Measurements from ENCODE around the gene MAP4. TPM values are rescaled to one million over a fixed set of nuclear protein-coding genes. Genes with fewer than 3 reads are reported as not detected.

MAP4 gene
- polyA plus RNA-seq, 3 donors = 6.2 to 24.1 (median 18.4) TPM

GRCh38 chr3:47851888-47852603, 164.2 kb downstream of the MAP4 start:
- no peak overlapping the region for H3K9ac ChIP-seq (ENCODE audit: insufficient read depth, low read length, poor library complexity, severe bottlenecking)
- H3K4me3 Mint-ChIP-seq = no peak overlapping the region

More at GRCh38 chr3:47851888-47852603, 164.2 kb downstream of the MAP4 start:
- intact Hi-C loops (cut with micrococcal nuclease) = no loop called here
- Mint-ChIP-seq H3K36me3 (peaks cover 71 to 96% of the 10 kb centered on the region in 2 donors), H3K9me3 (no peaks in the 10 kb centered on the region), H3K4me1 (peaks cover 3% of the 10 kb centered on the region), H3K27me3 (ENCODE audit: low read depth in 3 of 3) (no peaks in the 10 kb centered on the region), H3K27ac (peak overlapping the region in 1 of 7 donors; percentile 53)
- Histone ChIP-seq H2AFZ (ENCODE audit: insufficient read depth, low read depth, low read length, poor library complexity, severe bottlenecking) (no peak overlapping the region), H3K36me3 (replicated peaks in 1 of 2; ENCODE audit: control insufficient read depth in 1 of 2, insufficient read depth in 2 of 2, low read length in 2 of 2) (peaks cover 73 to 97% of the 10 kb centered on the region in 2 donors), H3K79me2 (ENCODE audit: insufficient read depth, low read length) (no peaks in the 10 kb centered on the region), H3K4me3 (replicated peaks in 1 of 3; ENCODE audit: low read depth in 2 of 3, low read length in 3 of 3) (no peak overlapping the region), H4K20me1 (ENCODE audit: insufficient read depth, low read length) (peaks cover 4% of the 10 kb centered on the region), H3K4me1 (ENCODE audit: control insufficient read depth in 1 of 2, insufficient read depth in 2 of 2, low read length in 2 of 2) (no peaks in the 10 kb centered on the region), H3K27me3 (ENCODE audit: control insufficient read depth in 2 of 2, insufficient read depth in 2 of 2, low read length in 2 of 2) (no peaks in the 10 kb centered on the region), H3K9me3 (replicated peaks in 1 of 2; ENCODE audit: control insufficient read depth in 1 of 2, insufficient read depth in 1 of 2, low read length in 2 of 2) (no peaks in the 10 kb centered on the region), H3K4me2 (replicated peaks; ENCODE audit: extremely low read depth, low read length, poor library complexity, severe bottlenecking) (no peak overlapping the region), H3K27ac (ENCODE audit: low read depth in 1 of 2, low read length in 2 of 2) (peak overlapping the region in 1 of 2 donors; percentile 45)
- no peak for DNase-seq
- TF ChIP-seq CTCF (IDR thresholded peaks at IDR 0.05) = no peak
- WGBS (ENCODE audit: insufficient coverage) = 100% methylated on average over 1 of the region's 12 CpGs

All from CD14-positive monocyte (primary cell).